Measurements from ENCODE around the gene PIEZO2.
A peak's percentile ranks its signal among the peaks of the same experiment; 100 is the strongest.

The PIEZO2 gene

GRCh38 chr18:11040359-11040758, 109.0 kb downstream of the PIEZO2 start:
- H3K4me3 ChIP-seq (replicated peaks; ENCODE audit: low read depth, low read length) = no peak overlapping the region
- DNase-seq (ENCODE audit: extremely low read depth, insufficient read length) = no peak
- no peaks in the 10 kb centered on the region for H3K36me3 ChIP-seq (ENCODE audit: control insufficient read depth, insufficient read depth, low read length)
- no peak for TF ChIP-seq CTCF (IDR thresholded peaks at IDR 0.05; ENCODE audit: insufficient read depth, low read length, poor library complexity, severe bottlenecking)
- no peaks in the 10 kb centered on the region for H3K27me3 ChIP-seq (replicated peaks; ENCODE audit: control insufficient read depth, insufficient read depth, low read length)

GRCh38 chr18:11037533-11038240, 111.7 kb downstream of the PIEZO2 start:
- TF ChIP-seq CTCF (IDR thresholded peaks at IDR 0.05; ENCODE audit: insufficient read depth, low read length, poor library complexity, severe bottlenecking) = no peak
- Histone ChIP-seq H3K4me3 (replicated peaks; ENCODE audit: low read depth, low read length) (no peak overlapping the region), H3K36me3 (ENCODE audit: control insufficient read depth, insufficient read depth, low read length) (no peaks in the 10 kb centered on the region), H3K27me3 (replicated peaks; ENCODE audit: control insufficient read depth, insufficient read depth, low read length) (no peaks in the 10 kb centered on the region)
- no peak for DNase-seq (ENCODE audit: extremely low read depth, insufficient read length)

- no peak for DNase-seq (ENCODE audit: extremely low read depth, insufficient read length)
- H3K4me3 ChIP-seq (replicated peaks; ENCODE audit: low read depth, low read length) = no peak overlapping the region
- no peaks in the 10 kb centered on the region for H3K36me3 ChIP-seq (ENCODE audit: control insufficient read depth, insufficient read depth, low read length)
- H3K27me3 ChIP-seq (replicated peaks; ENCODE audit: control insufficient read depth, insufficient read depth, low read length) = no peaks in the 10 kb centered on the region
- no peak for TF ChIP-seq CTCF (IDR thresholded peaks at IDR 0.05; ENCODE audit: insufficient read depth, low read length, poor library complexity, severe bottlenecking)
Observed at GRCh38 chr18:11035814-11036495, 113.4 kb downstream of the PIEZO2 start.

- H3K27me3 ChIP-seq (replicated peaks; ENCODE audit: control insufficient read depth, insufficient read depth, low read length) = no peaks in the 10 kb centered on the region
- no peaks in the 10 kb centered on the region for H3K36me3 ChIP-seq (ENCODE audit: control insufficient read depth, insufficient read depth, low read length)
- H3K4me3 ChIP-seq (replicated peaks; ENCODE audit: low read depth, low read length) = no peak overlapping the region
- no peak for DNase-seq (ENCODE audit: extremely low read depth, insufficient read length)
- no peak for TF ChIP-seq CTCF (IDR thresholded peaks at IDR 0.05; ENCODE audit: insufficient read depth, low read length, poor library complexity, severe bottlenecking)
Observed at GRCh38 chr18:11035376-11035775, 114.0 kb downstream of the PIEZO2 start.

- Histone ChIP-seq H3K36me3 (ENCODE audit: control insufficient read depth, insufficient read depth, low read length) (no peaks in the 10 kb centered on the region), H3K4me3 (replicated peaks; ENCODE audit: low read depth, low read length) (peak overlapping the region; percentile 22; the same call in 1 of the 2 replicates)
- no peak for DNase-seq (ENCODE audit: extremely low read depth, insufficient read length)
Observed at GRCh38 chr18:11034884-11035283, 114.5 kb downstream of the PIEZO2 start.

More at GRCh38 chr18:11034884-11035283, 114.5 kb downstream of the PIEZO2 start:
- no peak for TF ChIP-seq CTCF (IDR thresholded peaks at IDR 0.05; ENCODE audit: insufficient read depth, low read length, poor library complexity, severe bottlenecking)
- H3K27me3 ChIP-seq (replicated peaks; ENCODE audit: control insufficient read depth, insufficient read depth, low read length) = no peaks in the 10 kb centered on the region

All from GM06990 (cell line).